ENCODE measurements around the gene AJAP1. TPM values are rescaled to one million over a fixed set of nuclear protein-coding genes. Genes with fewer than 3 reads are reported as not detected.

The AJAP1 gene
- total and polyA plus RNA-seq, 2 of the 13 experiments (the other 11 are each of a cell fraction or from before 2014, with no cell fraction given): not detected

- TF ChIP-seq, protein P1, sequence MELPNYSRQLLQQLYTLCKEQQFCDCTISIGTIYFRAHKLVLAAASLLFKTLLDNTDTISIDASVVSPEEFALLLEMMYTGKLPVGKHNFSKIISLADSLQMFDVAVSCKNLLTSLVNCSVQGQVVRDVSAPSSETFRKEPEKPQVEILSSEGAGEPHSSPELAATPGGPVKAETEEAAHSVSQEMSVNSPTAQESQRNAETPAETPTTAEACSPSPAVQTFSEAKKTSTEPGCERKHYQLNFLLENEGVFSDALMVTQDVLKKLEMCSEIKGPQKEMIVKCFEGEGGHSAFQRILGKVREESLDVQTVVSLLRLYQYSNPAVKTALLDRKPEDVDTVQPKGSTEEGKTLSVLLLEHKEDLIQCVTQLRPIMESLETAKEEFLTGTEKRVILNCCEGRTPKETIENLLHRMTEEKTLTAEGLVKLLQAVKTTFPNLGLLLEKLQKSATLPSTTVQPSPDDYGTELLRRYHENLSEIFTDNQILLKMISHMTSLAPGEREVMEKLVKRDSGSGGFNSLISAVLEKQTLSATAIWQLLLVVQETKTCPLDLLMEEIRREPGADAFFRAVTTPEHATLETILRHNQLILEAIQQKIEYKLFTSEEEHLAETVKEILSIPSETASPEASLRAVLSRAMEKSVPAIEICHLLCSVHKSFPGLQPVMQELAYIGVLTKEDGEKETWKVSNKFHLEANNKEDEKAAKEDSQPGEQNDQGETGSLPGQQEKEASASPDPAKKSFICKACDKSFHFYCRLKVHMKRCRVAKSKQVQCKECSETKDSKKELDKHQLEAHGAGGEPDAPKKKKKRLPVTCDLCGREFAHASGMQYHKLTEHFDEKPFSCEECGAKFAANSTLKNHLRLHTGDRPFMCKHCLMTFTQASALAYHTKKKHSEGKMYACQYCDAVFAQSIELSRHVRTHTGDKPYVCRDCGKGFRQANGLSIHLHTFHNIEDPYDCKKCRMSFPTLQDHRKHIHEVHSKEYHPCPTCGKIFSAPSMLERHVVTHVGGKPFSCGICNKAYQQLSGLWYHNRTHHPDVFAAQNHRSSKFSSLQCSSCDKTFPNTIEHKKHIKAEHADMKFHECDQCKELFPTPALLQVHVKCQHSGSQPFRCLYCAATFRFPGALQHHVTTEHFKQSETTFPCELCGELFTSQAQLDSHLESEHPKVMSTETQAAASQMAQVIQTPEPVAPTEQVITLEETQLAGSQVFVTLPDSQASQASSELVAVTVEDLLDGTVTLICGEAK (IDR thresholded peaks at IDR 0.05): no peak
- TF ChIP-seq, protein P1 (CRISPR knock-in tag; IDR thresholded peaks at IDR 0.05): no peak
- no peak for TF ChIP-seq AGO1 (IDR thresholded peaks at IDR 0.05; ENCODE audit: low read depth, low read length, poor library complexity, severe bottlenecking)
Measured at GRCh38 chr1:4801192-4801924, 146.9 kb downstream of the AJAP1 start (continued).
